A549 (cell line): Measurements from ENCODE around the gene UVSSA. TPM values are rescaled to one million over a fixed set of nuclear protein-coding genes. Genes with fewer than 3 reads are reported as not detected.
"Not testable (repeated sequence)": the region's sequence is repeated elsewhere in the genome, so short reads cannot be mapped to it uniquely, and the experiment has no call there.

Experiments used
- ATAC-seq, 2 experiments: fragments of 200-7000 bp in 1 of 2; fragments of >200 bp in 1 of 2; cut with Nextera tagmentation in 1 of 2; cut with Tn5 transposase in 1 of 2; 3 replicates each; pipeline versions ENCODE4 v1.8.0 to v1.9.1; 2018 to 2020; ENCODE audit warnings: mild to moderate bottlenecking in 1 of 2, moderate library complexity in 1 of 2
- CTCF ChIA-PET: fragments of 300-600 bp; sonication (Branson Sonifier 250); formaldehyde crosslinking; extraction: SDS; loops from one replicate; lab custom pipeline; 2021; ENCODE audit warnings: antibody characterized with exemption, inconsistent platforms; lab: Yijun Ruan, JAX
- POLR2A ChIA-PET: fragments of 350-600 bp; formaldehyde crosslinking; extraction: SDS; loops from one replicate; lab custom pipeline; 2021; ENCODE audit warnings: antibody characterized with exemption, inconsistent platforms; lab: Yijun Ruan, JAX
- DNase-seq, 2 experiments: peaks; one replicate each; pipeline versions ENCODE4 v3.0.0 to v3.0.0-alpha.2; 2011 to 2016; ENCODE audit warnings: low read depth in 1 of 2, low spot score in 1 of 2
- FAIRE-seq: peaks from 2 replicates; lab custom pipeline; 2011; peaks lifted over from hg19 to GRCh38; lab: Jason Lieb, UNC
- H3K27ac ChIP-seq, 2 experiments: fragments of >200 bp; sonication (Bioruptor Twin); formaldehyde crosslinking; 3 replicates each; pipeline ENCODE4 v1.5.1; 2016 to 2017
- H3K4me1 ChIP-seq: fragments of >200 bp; sonication (Bioruptor Twin); formaldehyde crosslinking; 3 replicates; pipeline ENCODE4 v1.6.1; 2016
- H3K4me2 ChIP-seq: fragments of >200 bp; sonication (Bioruptor Twin); formaldehyde crosslinking; 3 replicates; pipeline ENCODE4 v1.6.1; 2016
- H3K4me3 ChIP-seq: fragments of >200 bp; sonication (Bioruptor Twin); formaldehyde crosslinking; 3 replicates; pipeline ENCODE4 v1.5.1; 2016
- H3K9me3 ChIP-seq: fragments of >200 bp; sonication (Bioruptor Twin); formaldehyde crosslinking; 3 replicates; pipeline ENCODE4 v1.6.1; 2016
- BHLHE40 ChIP-seq: IDR thresholded peaks from 2 replicates; pipeline ENCODE4 v1.6.1; 2012; ENCODE audit warnings: low read depth, low read length, inconsistent platforms
- CBX2 ChIP-seq: fragments of 200-600 bp; sonication (generic); IDR thresholded peaks from 2 replicates; pipeline ENCODE4 v1.6.1; 2016; ENCODE audit warnings: low read depth, mild to moderate bottlenecking, borderline replicate concordance
- EP300 ChIP-seq, 2 experiments: fragments of >200 bp; sonication (Bioruptor Twin); formaldehyde crosslinking; IDR thresholded peaks; 2 replicates in 1 of 2; 3 replicates in 1 of 2; pipeline ENCODE4 v1.6.1; 2016 to 2017
- FOSB ChIP-seq: fragments of 250-450 bp; sonication (Bioruptor Pico); IDR thresholded peaks from 2 replicates; pipeline ENCODE4 v1.5.0; 2020; ENCODE audit warnings: mild to moderate bottlenecking, moderate library complexity
- HOXA7 ChIP-seq: fragments of 250-450 bp; sonication (Bioruptor Pico); IDR thresholded peaks from 2 replicates; pipeline ENCODE4 v1.5.0; 2020; ENCODE audit warnings: mild to moderate bottlenecking, moderate library complexity
- HOXB13 ChIP-seq: fragments of 250-450 bp; sonication (Bioruptor Pico); IDR thresholded peaks from 2 replicates; pipeline ENCODE4 v1.5.0; 2020; ENCODE audit warnings: low read depth, mild to moderate bottlenecking, moderate library complexity
- JUN ChIP-seq, 2 experiments: fragments of >200 bp; sonication (Bioruptor Twin); formaldehyde crosslinking; IDR thresholded peaks; 2 replicates in 1 of 2; 3 replicates in 1 of 2; pipeline ENCODE4 v1.6.1; 2016 to 2017
- MYC ChIP-seq: IDR thresholded peaks from 2 replicates; pipeline ENCODE4 v1.6.1; 2012; ENCODE audit warnings: mild to moderate bottlenecking, inconsistent platforms, low read length, improper control_type of control experiment, borderline replicate concordance
- PBX3 ChIP-seq: IDR thresholded peaks from 2 replicates; pipeline ENCODE4 v1.6.1; 2012
- RFX5 ChIP-seq: fragments of 450-650 bp; IDR thresholded peaks from 2 replicates; pipeline ENCODE4 v1.7.1; 2014; ENCODE audit warnings: antibody characterized with exemption, mild to moderate bottlenecking, moderate library complexity
- RNF2 ChIP-seq: fragments of 200-600 bp; sonication (generic); IDR thresholded peaks from 2 replicates; pipeline ENCODE4 v1.6.1; 2016; ENCODE audit warnings: low read depth, mild to moderate bottlenecking, antibody characterized with exemption, moderate library complexity, borderline replicate concordance
- SMC3 ChIP-seq: fragments of >200 bp; sonication (Bioruptor Twin); formaldehyde crosslinking; IDR thresholded peaks from 3 replicates; pipeline ENCODE4 v1.6.1; 2018; ENCODE audit warnings: inconsistent platforms
- TP53 ChIP-seq: fragments of 250-450 bp; sonication (Bioruptor Pico); IDR thresholded peaks from 2 replicates; pipeline ENCODE4 v1.5.0; 2021; ENCODE audit warnings: mild to moderate bottlenecking, moderate library complexity
- ZFP36 ChIP-seq: fragments of 450-650 bp; IDR thresholded peaks from 2 replicates; pipeline ENCODE4 v1.6.1; 2014; ENCODE audit warnings: borderline replicate concordance; ENCODE audit not compliant: partially characterized antibody
- WGBS: methylation state at CpG from one replicate; pipeline ENCODE4 v1.1.6; 2017; ENCODE audit errors: missing lambda C conversion rate; 5-methylcytosine and 5-hydroxymethylcytosine counted together
- polyA plus RNA-seq, 4 experiments: library from polyadenylated mRNA; depleted of rRNA in 3 of 4; stranded (reverse); fragments of >200 nt; fragmentation: RNase III in 1 of 4; extraction: RNeasy Plus Mini Kit Qiagen cat#74134 plus additional on column Dnase treatment in 1 of 4; gene quantifications; 2 replicates in 3 of 4; 3 replicates in 1 of 4; pipeline ENCODE4 v1.2.3, GENCODE V29; 2011 to 2017
- TF ChIP-seq, protein P1 (sequence below): fragments of 250-450 bp; sonication (Bioruptor Pico); IDR thresholded peaks from 2 replicates; pipeline ENCODE4 v1.5.0; 2020; ENCODE audit warnings: low read depth, mild to moderate bottlenecking, moderate library complexity
- TF ChIP-seq, protein P2 (sequence below): fragments of 450-650 bp; IDR thresholded peaks from 2 replicates; pipeline ENCODE4 v1.6.1; 2014; ENCODE audit warnings: antibody characterized with exemption

Gene UVSSA
- polyA plus RNA-seq, 2 of the 4 experiments (the other 2 are of a cell fraction), result 4.5 to 6.9 TPM

- TF ChIP-seq, protein P1, sequence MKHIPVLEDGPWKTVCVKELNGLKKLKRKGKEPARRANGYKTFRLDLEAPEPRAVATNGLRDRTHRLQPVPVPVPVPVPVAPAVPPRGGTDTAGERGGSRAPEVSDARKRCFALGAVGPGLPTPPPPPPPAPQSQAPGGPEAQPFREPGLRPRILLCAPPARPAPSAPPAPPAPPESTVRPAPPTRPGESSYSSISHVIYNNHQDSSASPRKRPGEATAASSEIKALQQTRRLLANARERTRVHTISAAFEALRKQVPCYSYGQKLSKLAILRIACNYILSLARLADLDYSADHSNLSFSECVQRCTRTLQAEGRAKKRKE (CRISPR knock-in tag), result no peak
- TF ChIP-seq HOXA7 (CRISPR knock-in tag), result no peak
- TF ChIP-seq BHLHE40, result no peak
- no peak for TF ChIP-seq SMC3
- TF ChIP-seq HOXB13 (CRISPR knock-in tag), result no peak
- TF ChIP-seq MYC, result no peak
- TF ChIP-seq TP53 (CRISPR knock-in tag), result no peak
- Histone ChIP-seq H3K4me2 (no peak overlapping the region), H3K4me3 (no peak overlapping the region), H3K9me3 (peaks cover 7% of the 10 kb centered on the region; the same call in 1 of the 3 replicates), H3K4me1 (no peaks in the 10 kb centered on the region), H3K27ac (no peak overlapping the region)
- DNase-seq, result no peak
- no peak for FAIRE-seq
- WGBS, result 99% methylated on average over 8 of the region's 44 CpGs
- ATAC-seq, result no peak; a peak in 1 of 6 replicates
- ChIA-PET POLR2A (no interaction called here), CTCF (no interaction called here)
Measured at GRCh38 chr4:1385373-1386340, 38.6 kb downstream of the UVSSA start.

DNA sequence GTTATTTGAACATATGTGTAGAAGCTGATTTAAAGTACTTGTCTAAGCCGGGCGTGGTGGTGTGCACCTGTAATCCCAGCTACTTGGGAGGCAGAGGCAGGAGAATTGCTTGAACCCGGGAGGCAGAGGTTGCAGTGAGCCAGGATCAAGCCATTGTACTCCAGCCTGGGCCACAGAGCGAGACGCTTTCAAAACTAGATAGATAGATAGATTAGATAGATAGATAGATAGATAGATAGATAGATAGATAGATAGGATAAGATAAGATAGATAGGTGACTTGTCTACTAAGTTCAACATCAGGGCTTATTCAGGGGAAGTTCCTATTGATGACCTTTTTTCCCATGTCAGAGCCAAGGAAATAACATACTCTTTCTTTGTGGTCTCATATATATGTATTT, 46.4 kb downstream of the UVSSA start:
- H3K27ac ChIP-seq, DNase-seq, H3K9me3 ChIP-seq, H3K4me2 ChIP-seq, H3K4me3 ChIP-seq, FAIRE-seq, POLR2A ChIA-PET, H3K4me1 ChIP-seq, ATAC-seq: not testable (repeated sequence)
- WGBS, result 92% methylated on average over 5 of the region's 5 CpGs
- CTCF ChIA-PET, result interaction anchor here (0.8 kb wide), 1 partner anchor 156 kb away, joined by 3 read pairs; no protein-coding TSS in a partner anchor

GRCh38 chr4:1393866-1394265, 46.9 kb downstream of the UVSSA start:
- H3K27ac ChIP-seq, result no peak overlapping the region

GRCh38 chr4:1394554-1395388, 47.8 kb downstream of the UVSSA start:
- FAIRE-seq, H3K9me3 ChIP-seq, H3K4me2 ChIP-seq, H3K4me1 ChIP-seq, DNase-seq, POLR2A ChIA-PET, H3K27ac ChIP-seq, ATAC-seq, H3K4me3 ChIP-seq, CTCF ChIA-PET: not testable (repeated sequence)
- 100% methylated on average over 6 of the region's 63 CpGs for WGBS

More at GRCh38 chr4:1393866-1394265, 46.9 kb downstream of the UVSSA start:
- POLR2A ChIA-PET, result no interaction called here
- CTCF ChIA-PET, result no interaction called here
- Histone ChIP-seq H3K4me3 (no peak overlapping the region), H3K4me1 (no peaks in the 10 kb centered on the region), H3K4me2 (no peak overlapping the region), H3K9me3 (peaks cover 2% of the 10 kb centered on the region; the same call in 2 of the 3 replicates)
- TF ChIP-seq PBX3 (no peak), SMC3 (no peak), ZFP36 (no peak), JUN (IDR thresholded peaks at IDR 0.05) (no peak), RNF2 (no peak), EP300 (IDR thresholded peaks at IDR 0.05) (no peak), CBX2 (no peak), RFX5 (no peak), FOSB (no peak)
- TF ChIP-seq, protein P2, sequence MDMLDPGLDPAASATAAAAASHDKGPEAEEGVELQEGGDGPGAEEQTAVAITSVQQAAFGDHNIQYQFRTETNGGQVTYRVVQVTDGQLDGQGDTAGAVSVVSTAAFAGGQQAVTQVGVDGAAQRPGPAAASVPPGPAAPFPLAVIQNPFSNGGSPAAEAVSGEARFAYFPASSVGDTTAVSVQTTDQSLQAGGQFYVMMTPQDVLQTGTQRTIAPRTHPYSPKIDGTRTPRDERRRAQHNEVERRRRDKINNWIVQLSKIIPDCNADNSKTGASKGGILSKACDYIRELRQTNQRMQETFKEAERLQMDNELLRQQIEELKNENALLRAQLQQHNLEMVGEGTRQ, result no peak
- 96% methylated on average over 8 of the region's 10 CpGs for WGBS
- ATAC-seq (no peak), DNase-seq (no peak), FAIRE-seq (no peak)

GRCh38 chr4:1395389-1395820, 48.4 kb downstream of the UVSSA start:
- H3K4me1 ChIP-seq, H3K27ac ChIP-seq, DNase-seq, H3K4me3 ChIP-seq, H3K9me3 ChIP-seq, CTCF ChIA-PET, FAIRE-seq, ATAC-seq, POLR2A ChIA-PET, H3K4me2 ChIP-seq: not testable (repeated sequence)
- 90% methylated on average over 11 of the region's 26 CpGs for whole genome bisulfite sequencing
